ENCODE results near the gene ATP1A2.

GRCh38 chr1:160079448-160079847, 36.1 kb upstream of the ATP1A2 start:
- TF ChIP-seq CREB1 (CRISPR knock-in tag; IDR thresholded peaks at IDR 0.05; ENCODE audit: low read depth) (no peak), POLR2AphosphoS5 (IDR thresholded peaks at IDR 0.05; ENCODE audit: low read depth) (no peak), JUNB (IDR thresholded peaks at IDR 0.05; ENCODE audit: unreplicated experiment) (no peak), NANOG (IDR thresholded peaks at IDR 0.05; ENCODE audit: borderline replicate concordance) (no peak), CTCF (conservative IDR thresholded peaks at IDR 0.05; ENCODE audit: low read depth in 2 of 2) (no peak), EZH2phosphoT487 (IDR thresholded peaks at IDR 0.05; ENCODE audit: unreplicated experiment) (no peak), EZH2 (IDR thresholded peaks at IDR 0.05; ENCODE audit: low read depth, unreplicated experiment) (no peak), ZNF114 (CRISPR knock-in tag; IDR thresholded peaks at IDR 0.05) (no peak), ETS1 (IDR thresholded peaks at IDR 0.05) (no peak), ZNF331 (CRISPR knock-in tag; IDR thresholded peaks at IDR 0.05; ENCODE audit: low read depth) (no peak), REST (IDR thresholded peaks at IDR 0.05; ENCODE audit: unreplicated experiment) (no peak)
